Measurements from ENCODE around the gene ZSCAN21. TPM values are rescaled to one million over a fixed set of nuclear protein-coding genes. Genes with fewer than 3 reads are reported as not detected.
A peak's percentile ranks its signal among the peaks of the same experiment; 100 is the strongest.

Gene ZSCAN21
- total and polyA plus RNA-seq, 2 of the 4 experiments (the other 2 are of a cell fraction) = 11.5 to 13.3 TPM

DNA sequence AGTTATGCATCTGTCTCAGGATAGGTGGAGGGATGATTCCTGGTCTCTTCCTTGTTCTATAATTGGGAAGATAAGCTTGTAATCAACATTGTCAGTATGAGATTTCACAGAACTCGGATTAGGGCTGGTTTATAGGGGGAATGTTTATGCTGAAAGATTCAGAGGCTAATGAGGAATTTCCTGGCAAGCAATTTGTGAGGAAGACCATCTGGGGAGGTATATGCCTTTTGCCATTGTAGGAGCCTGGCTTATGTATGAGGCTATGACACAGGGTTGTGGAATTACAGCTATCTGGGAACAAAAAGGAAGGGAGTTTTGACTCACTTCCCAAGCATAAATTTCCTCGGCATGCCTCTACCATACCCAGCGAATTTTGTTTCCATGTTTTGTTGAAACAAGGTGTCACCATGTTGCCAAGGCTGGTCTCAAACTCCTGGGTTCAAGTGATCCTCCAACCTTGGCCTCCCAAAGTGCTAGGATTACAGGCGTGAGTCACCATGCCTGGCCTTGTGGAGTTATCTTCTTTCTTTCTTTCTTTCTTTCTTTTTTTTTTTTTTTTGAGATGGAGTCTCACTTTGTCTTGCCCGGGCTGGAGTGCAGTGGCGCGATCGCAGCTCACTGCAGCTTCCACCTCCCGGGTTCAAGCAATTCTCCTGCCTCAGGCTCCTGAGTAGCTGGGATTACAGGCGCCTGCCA, 37.6 kb downstream of the ZSCAN21 start:
- Histone ChIP-seq H3K56ac (ENCODE audit: extremely low read depth, insufficient read depth, low read length) (peak overlapping the region; percentile 72), H2AK9ac (replicated peaks; ENCODE audit: low read depth, low read length, poor library complexity) (peak overlapping the region; percentile 87), H2BK120ac (ENCODE audit: low read depth, low read length) (peak overlapping the region; percentile 99), H3K9me3 (ENCODE audit: control insufficient read depth, insufficient read depth, low read length) (no peaks in the 10 kb centered on the region), H2BK5ac (ENCODE audit: low read depth, low read length, poor library complexity, severe bottlenecking) (peak overlapping the region; percentile 97), H4K5ac (ENCODE audit: low read depth, low read length) (peak overlapping the region; percentile 100), H4K91ac (ENCODE audit: insufficient read depth, low read depth, low read length) (peak overlapping the region; percentile 96), H3K9ac (ENCODE audit: low read depth, low read length) (no peak overlapping the region), H3K4ac (ENCODE audit: low read depth, low read length) (peak overlapping the region; percentile 98), H3K14ac (replicated peaks; ENCODE audit: low read depth, low read length) (peak overlapping the region; percentile 97), H3K9me1 (ENCODE audit: insufficient read depth, low read length) (peaks cover 18% of the 10 kb centered on the region), H3K18ac (ENCODE audit: low read depth, low read length) (peak overlapping the region; percentile 98), H3K27ac (ENCODE audit: insufficient read depth, low read length) (peak overlapping the region; percentile 100), H2AK5ac (ENCODE audit: low read depth, low read length) (peak overlapping the region; percentile 98), H4K8ac (ENCODE audit: low read depth in 2 of 2, low read length in 2 of 2) (peak overlapping the region; percentile 97 to 100), H3K36me3 (ENCODE audit: control insufficient read depth, insufficient read depth, low read length) (peaks cover 20% of the 10 kb centered on the region), H3K79me1 (ENCODE audit: low read depth in 1 of 2, low read length in 2 of 2) (peaks cover 22 to 44% of the 10 kb centered on the region in 2 experiments), H3K4me3 (ENCODE audit: insufficient read depth, low read depth, low read length) (no peak overlapping the region), H4K20me1 (ENCODE audit: insufficient read depth, low read length) (peaks cover 15% of the 10 kb centered on the region; the same call in 1 of the 2 replicates), H3K4me1 (ENCODE audit: control insufficient read depth, insufficient read depth, low read length) (peaks cover 21% of the 10 kb centered on the region), H2AFZ (replicated peaks; ENCODE audit: low read length, poor library complexity) (no peak overlapping the region), H2BK15ac (ENCODE audit: low read depth, low read length) (peak overlapping the region; percentile 94; the same call in 1 of the 3 replicates), H3K4me2 (ENCODE audit: low read depth, low read length) (peak overlapping the region; percentile 52), H3K23ac (ENCODE audit: low read depth, low read length) (peak overlapping the region; percentile 93; the same call in 1 of the 2 replicates), H3K27me3 (ENCODE audit: control insufficient read depth, insufficient read depth, low read length) (no peaks in the 10 kb centered on the region), H2BK20ac (ENCODE audit: low read depth, low read length) (peak overlapping the region; percentile 100; the same call in 1 of the 2 replicates)
- in situ Hi-C loops (cut with MboI; ENCODE audit: low sequenced_read_pairs) = no loop called here
- WGBS, 2 experiments (ENCODE audit: extremely low coverage in 2 of 2, insufficient read length in 1 of 2) = no CpG with 5 or more reads among the region's 10 CpGs
- intact Hi-C loops (cut with micrococcal nuclease) = loop anchor here (2.0 kb wide), 1 partner anchor 70 kb away; no protein-coding TSS in a partner anchor
- dilution Hi-C loops (cut with HindIII; ENCODE audit: low sequenced_read_pairs, unreplicated experiment) = no loop called here
- TF ChIP-seq RCOR1 (IDR thresholded peaks at IDR 0.05; ENCODE audit: insufficient replicate concordance, low read length) (peak; percentile 51), MAFK (IDR thresholded peaks at IDR 0.05; ENCODE audit: low read depth, low read length) (0 out of 2 replicates have a peak, but pooled peaks have one; percentile 40), FOS (IDR thresholded peaks at IDR 0.05; ENCODE audit: low read depth, low read length) (peak; percentile 55)
- TF ChIP-seq, protein P1, sequence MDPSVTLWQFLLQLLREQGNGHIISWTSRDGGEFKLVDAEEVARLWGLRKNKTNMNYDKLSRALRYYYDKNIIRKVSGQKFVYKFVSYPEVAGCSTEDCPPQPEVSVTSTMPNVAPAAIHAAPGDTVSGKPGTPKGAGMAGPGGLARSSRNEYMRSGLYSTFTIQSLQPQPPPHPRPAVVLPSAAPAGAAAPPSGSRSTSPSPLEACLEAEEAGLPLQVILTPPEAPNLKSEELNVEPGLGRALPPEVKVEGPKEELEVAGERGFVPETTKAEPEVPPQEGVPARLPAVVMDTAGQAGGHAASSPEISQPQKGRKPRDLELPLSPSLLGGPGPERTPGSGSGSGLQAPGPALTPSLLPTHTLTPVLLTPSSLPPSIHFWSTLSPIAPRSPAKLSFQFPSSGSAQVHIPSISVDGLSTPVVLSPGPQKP (IDR thresholded peaks at IDR 0.05; ENCODE audit: borderline replicate concordance, low read depth, low read length) = no peak
- BruUV-seq (replicated peaks) = no TSS peak
- peak; percentile 62 for ATAC-seq (ENCODE audit: low read depth)
- ChIA-PET POLR2A (ENCODE audit: unreplicated experiment) (interaction anchor here (0.8 kb wide), 1 partner anchor 14 kb away, joined by 3 read pairs; the partner anchor contains the start of gene MCM7), CTCF (interaction anchor here (0.6 kb wide), 1 partner anchor 638 kb away, joined by 3 read pairs; no protein-coding TSS in a partner anchor)
- peak; percentile 99 for DNase-seq

Measured in IMR-90 (cell line).